Inflammatory macrophage (primary cell): ENCODE data around the gene CERK.
"Not testable (repeated sequence)": the region's sequence is repeated elsewhere in the genome, so short reads cannot be mapped to it uniquely, and the experiment has no call there.

Source experiments
- DNase-seq, 2 donors: peaks; one replicate each; pipeline ENCODE4 v3.0.0-alpha.2; 2020 to 2022

CERK gene

DNA sequence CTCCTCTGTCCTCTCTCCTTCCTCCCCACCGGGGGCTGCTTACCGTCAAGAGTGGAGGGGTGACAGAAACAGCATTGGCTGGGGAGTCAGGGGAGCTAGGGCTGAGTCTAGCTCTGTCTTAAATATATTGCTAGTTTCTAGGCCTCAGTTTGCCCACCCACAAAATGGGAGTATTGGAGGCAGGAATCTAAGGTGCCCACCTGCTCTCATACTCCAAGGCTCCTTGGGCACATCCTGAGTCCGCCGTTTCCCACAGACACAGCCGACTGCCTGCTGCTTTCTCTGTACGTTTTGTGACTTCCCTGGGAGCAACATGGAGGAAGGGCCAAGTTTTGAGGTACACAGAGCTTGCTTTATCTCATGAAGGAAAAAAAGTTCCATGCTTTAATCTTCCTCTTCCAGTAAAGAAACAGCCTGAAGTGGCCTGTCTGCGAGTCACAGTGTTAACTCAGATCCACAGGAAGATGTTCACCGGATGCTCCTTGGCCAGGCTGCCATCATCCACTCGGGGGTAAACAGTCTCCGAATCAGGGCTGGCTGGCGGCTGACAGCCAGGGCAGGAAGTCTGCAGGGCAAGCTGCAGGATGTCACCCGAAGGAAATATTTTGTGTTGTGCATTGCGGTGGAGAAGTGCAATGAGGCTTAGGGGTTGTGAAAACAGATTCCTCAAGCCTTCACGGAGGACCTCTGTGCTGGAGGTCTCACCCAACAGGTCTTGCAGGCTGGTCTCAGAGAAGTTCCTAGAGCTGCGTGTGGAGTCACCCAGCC, 11.0 kb upstream of the CERK start:
- peak; percentile 61 to 73 for DNase-seq

DNA sequence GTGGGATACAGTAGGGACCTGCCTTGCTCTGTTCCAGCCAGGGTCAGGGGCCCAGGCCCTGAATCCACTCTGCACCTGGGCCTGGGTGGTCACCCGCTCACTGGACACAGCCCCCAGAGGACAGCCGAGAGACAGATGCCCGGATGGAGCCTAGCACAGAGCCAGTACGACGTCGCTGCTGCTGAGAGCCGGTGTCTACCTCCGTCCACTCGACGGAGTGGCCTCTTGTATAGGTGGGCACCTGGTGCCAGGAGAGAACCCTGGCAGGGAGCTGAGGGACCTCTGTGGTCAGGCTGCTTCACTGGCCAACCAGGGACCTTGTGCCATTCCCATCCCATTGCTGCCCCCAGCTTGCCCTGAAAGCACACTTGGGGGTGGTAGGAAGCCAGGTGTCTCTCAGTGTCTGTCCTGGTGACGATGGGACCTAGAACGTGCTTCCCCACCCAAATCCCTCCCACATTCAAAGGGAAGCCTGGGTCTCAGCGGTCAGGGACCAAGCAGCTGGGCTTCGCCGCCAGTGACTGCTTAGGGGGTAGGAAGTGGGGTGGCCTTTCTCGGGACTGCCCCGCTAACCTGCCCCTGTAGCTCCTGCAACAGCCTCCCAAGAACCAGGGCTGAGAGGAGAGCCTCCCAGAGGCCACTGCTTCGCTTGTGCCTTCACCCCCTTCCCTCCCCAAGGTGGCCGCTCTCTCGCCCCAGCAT, 10.3 kb upstream of the CERK start:
- DNase-seq, result no peak

DNA sequence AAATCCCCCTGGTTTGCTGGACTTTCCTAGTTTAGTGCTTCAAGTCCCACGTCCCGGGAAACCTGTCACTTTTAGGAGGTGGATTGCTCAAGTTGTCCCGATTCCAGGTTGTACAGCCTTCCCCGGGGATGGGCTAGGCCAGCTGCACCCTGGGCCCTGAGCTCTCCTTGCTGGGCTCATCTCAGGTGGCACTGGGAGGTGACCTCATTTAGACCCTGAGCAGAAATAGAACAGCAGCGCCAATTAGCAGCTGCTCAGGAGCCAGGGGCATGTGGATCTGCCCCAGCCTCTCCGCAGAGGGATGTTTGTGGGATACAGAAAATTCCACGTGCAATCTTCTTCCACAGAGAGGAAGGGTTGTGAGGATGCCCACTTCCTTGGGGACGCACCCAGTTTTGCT, 9.6 kb upstream of the CERK start:
- no peak for DNase-seq

DNA sequence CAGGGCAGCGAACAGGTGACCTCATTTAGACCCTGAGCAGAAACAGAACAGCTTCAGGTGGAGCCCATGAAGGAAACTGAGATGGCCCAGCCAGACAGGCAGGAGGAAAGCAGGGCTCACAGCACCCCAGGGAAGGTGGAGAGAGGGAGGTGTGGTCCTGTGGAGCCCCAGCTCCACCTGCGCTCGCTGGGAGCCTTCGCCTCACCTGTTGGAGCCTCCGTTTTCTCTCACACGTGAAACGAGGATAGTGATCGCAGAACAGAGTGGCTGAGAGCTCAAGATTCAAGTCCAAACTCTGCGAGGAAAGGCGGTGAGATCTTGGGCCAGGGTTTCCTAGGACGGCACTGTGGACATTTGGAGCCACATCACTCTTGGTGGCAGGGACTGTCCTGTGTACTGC, 8.6 kb upstream of the CERK start:
- no peak for DNase-seq

DNA sequence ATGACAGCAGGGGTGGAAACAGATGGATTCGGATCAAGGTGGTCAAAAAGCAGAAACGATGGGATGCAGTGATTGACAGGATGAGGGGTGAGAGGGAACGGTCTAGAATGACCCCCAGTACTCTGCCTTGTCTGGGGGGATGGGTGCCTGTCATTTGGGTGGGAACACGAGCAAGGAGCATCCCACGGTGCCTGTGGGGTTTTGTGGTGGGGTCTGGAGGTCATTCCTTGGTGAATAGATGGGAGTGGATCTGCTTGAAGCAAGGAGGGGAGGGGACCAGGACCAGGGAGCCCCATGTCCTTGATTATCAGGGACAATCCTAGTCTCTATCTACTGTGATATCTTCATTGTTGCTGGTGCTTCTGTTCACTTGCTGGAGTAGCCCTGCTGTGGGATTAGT, 8.1 kb upstream of the CERK start:
- DNase-seq, result no peak

DNA sequence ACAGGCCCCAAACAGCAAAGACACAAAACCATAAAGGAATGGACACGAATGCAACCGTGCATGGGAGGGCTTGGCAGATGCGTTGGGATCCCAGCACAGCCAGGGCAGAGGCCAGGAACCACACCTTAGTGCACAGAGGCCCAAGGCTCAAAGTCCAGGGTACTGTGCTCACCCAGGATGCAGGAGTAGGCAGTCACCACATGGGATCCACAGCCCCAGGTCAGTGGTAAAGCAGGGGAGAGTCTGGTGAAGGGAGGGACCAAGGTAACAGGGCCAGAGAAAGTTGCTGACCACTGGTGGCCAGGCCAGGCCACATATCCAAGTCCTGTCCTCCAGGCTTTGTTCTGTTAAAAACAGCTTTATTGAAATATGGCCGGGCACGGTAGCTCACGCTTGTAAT, 6.5 kb upstream of the CERK start:
- no peak for DNase-seq

DNA sequence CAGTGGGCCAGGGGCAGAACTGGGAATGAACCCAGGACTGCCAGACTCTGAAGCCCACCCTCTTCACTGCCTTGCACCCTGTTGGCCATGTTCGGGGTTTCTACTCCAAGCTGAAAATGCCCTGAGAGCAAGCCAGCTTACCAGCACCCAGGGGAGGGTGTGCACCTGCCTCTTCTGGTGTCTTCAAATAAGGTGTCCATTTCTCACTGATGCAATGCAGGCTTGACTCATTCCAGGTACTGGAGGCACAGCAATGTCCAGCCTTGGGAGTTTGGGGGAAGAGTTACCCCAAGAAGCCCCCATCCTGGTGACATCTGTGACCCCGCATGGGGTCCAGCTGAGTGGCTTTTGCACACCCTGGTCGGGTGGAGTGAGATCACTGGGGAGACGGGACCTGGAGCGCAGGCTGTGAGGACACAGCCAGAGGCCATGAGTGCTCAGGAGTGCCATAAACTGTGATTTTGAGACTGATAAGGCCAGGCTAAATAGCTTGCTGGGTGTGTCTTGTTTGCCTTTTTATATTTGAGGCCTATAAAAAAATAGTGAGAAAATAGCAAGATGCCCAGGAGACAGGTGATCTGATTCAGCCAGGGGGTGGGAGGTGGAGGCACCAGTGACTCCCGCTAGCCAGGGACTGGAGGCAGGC, 4.6 kb upstream of the CERK start:
- no peak for DNase-seq

DNA sequence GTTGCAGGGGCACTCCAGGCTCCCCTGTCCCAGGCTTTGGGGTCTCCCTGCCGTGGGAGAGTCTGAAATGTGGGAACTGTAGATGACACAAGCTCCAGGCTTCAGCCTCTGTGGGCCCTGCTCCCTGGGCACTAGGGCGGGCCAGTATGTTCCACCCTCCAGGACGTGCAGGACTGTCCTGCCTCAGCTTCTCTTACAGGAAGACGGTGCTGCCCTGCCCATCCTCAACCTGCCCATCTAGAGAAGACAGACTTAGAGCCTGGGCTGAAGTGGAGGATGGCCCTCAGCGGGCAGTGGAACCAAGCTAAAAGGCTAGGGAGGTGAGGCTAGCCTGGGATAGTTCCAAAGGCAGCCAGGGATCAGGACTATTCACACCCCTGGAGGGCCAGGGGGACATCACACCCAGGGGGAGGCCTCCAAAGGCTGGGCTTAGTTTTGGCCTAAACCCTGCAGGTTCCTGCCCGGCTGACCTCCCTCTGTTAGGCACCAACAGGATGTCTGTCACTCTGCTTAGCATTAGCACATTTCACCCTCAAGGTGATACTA, 4.0 kb upstream of the CERK start:
- DNase-seq, result no peak

DNA sequence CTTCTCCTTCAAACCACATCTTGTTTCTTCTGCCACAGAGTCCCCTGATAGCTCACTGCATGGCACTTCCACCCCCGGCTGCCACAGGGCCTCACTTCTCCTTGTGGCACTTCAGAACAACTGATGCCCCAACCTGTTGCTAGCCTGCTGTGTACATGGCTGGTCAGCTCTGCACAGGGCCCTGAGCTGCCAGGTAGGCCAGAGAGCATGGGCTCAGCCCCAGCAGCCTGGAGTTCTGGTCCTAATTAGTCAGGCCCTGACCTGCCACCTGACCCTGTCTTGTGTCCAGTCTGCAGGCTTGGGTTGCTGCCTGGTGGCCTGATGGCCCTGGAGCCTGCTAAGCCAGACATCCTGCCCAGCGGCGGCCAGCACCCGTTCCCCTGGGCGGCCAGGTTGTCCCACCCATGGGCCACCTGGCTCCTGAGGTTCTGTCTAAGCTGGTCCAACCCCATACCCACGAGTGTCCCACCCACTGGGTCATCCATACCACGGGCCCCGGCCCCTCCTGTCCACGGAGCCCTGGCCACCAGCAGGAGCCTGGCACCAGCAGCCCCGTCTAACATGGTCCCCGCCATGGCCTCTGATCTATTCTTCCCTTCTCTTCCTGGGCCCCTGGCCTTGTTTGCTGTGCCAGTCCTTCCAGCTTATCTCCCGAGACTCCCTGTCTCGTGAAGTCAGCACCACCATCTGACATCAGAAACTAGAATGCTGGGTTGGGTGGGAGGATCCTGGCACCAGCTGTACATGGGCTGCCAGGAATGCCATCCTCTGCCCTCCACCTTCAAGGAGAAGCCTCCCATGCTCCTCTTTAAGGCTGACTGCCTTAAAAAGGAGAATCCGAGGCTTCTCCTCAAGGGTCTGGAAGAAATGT, 3.1 kb upstream of the CERK start:
- DNase-seq, result no peak

DNA sequence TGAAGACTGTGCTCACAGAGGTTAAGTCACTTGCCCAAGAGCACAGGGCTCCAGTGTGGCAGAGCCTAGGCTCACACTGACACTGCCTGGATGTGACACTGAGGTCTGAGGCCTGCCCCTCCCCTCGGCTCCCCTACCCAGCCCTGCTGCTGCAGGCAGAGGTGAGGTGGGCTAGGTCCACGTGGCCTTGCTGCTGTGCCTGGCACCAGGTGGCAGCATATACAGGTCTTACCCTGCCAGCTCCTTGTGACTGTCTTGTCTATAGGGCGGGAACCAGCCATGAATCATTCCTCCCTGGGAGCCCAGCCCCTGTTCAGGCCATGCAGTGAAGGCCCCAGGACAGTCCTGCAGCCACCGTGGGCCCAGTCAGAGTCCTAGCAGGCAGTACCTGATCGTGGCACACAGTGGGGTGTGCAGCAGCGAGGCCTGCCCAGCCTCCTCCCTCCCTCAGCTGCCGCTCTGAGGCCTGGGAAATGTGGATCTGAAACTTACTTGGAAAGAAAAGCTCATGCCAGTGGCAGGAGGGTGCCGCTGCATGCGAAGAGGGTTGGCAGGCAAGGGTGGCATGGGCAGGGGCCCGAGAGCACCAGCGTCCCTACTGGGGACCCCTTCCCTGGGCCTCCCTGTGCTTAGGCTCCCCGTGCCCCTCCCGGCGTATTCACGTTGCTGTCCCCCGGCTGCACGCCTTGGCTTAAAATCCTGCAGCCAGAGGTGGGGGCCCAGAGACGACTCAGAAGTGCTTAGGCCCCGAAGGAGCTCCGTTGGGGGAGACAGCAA, 1.2 kb upstream of the CERK start:
- peak in 1 of 2 donors; percentile 24 for DNase-seq

DNA sequence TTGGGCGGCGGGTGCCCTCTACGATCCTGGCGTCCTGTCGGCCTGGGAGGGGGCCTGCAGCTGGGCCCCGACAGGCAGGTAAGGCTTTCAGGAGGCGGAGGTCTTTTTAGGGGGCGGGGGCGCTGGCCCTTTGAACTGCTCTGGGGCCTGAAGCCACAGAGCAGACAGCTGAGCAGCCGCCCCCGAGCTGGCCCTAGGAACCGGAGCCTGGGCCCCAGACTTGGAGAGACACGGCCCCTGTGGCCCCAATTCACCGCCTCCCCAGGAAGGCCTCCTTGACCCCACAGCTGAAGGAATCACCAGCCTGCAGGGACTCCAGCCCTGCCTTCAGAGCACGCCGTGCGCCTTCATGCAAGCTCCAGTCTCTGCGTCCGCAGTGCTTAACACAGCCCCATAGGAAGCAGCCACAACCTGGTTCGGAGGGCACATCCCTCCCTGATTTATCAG, 618 bp upstream of the CERK start:
- DNase-seq, result no peak

DNA sequence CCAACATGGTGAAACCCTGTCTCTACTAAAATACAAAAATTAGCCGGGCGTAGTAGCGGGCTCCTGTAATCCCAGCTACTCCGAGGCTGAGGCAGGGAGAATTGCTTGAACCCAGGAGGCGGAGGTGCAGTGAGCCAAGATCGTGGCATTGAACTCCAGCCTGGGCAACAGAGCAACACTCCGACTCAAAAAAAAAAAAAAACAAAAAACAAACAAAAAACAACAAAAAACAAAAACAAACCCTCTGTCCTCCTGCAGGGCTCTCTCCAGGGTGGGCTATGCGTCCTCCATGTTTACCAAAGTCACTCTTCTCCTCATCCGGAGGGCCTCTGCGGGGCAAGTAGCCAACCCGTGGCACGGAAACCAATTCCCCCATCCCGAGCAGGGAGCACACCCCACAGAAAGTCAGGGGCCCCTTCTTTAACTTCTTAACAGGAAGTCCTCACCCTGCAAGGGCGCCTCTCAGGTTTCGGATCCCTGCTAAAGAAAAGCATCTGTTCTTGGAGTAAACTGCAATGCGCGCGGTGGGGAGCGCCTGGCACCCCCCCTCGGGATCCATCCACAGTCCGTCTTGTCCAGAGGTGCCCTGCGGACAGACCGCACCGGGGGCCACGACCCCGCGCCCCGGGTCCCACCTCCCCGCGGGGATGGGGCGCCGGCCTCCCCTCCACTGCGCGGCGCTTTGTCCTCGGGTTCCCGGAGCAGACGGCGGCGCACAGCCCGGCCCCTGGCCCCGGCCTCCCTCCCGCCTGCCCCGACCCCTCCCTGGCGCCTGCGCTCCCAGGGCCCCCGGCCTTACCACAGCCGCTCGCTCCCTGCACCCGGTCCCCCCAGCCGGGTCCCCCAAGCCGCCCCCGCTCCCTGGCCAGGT, 712 bp downstream of the CERK start:
- DNase-seq, result peak; percentile 27 to 46

DNA sequence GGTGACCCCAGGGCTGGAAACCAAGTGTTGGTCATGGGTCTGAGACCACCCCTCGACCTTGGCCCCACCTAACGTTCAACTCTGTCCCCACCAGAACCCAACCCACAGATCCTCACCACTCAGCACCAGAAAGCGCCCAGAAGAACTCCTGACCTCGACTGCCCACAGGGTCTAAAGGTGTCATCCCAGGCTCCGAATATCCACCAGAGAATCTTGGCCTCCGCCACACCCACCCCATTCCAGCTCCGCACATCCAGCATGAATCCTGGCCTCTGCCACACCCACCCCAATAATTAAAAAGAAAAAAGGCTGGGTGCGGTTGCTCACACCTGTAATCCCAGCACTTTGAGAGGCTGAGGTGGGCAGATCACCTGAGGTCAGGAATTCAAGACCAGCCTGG, 1.3 kb downstream of the CERK start:
- DNase-seq, result no peak

DNA sequence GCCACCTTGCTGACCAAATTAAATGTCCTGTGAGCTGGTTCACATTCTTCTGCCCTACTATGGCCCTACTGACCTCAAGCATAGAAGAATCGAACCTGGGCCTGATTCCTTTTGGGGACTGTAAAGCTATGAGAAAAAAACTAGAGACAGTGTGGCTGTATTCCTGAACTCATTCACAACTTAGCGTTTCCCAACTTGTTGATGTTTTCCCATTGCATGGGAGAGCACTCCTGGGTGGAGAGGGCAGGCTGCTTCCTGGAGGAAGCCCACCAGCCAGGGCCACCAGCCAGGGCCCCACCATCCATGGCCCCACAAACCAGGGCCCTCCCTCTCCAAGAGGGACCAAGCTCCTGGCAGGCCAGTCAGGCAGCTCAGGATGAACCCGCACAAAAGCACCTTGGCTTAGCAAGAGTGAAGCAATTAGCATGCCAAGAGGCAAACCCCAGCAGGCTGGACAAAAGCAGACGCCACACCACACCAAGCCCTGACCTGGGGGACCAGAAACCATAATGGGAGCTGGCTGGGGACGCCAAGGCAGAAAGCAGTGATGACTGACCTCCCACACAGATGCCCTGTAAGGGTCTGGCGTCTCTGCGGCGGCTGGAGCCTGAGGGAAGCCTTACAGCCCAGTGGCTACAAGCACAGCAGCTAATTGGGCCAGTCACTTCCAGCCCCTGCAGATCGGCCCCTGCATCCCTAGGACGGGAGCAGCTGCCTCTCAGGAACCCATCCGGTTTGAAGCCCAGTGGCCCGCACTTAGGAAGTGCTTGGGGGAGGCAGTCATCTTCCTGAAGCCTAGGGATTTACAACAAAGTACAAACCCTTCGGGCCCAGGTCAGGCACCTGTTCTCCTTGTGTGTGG, 2.1 kb downstream of the CERK start:
- DNase-seq, result no peak

DNA sequence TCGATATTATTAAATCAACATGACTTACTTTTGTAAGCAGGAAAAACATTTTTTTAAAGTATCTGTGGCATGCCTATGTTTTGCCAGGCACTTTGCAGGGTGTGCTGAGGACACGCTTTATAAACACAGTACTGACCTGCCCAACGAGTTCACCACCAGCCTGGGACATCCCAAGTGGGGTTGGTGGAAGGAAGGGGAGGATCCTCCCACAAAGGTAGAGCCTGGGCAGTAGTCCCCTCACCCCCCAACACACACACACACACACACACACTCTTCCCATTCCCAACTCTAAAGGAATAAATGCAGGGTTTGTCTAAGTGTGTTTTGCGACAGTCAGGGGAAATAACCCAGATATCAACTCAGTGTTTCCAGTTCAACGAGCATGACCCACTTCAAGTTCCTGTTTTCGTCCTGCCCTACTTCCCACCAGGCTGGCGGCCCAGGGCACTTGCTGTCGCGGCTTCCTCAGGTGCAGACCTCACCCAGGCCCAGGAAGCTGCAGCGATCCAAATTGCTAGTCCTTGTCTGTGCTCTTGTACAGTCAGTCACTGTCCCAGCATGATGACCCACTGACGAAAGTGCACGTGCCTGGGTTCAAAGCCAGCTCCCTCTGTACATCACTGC, 3.1 kb downstream of the CERK start:
- peak; percentile 49 to 72 for DNase-seq

DNA sequence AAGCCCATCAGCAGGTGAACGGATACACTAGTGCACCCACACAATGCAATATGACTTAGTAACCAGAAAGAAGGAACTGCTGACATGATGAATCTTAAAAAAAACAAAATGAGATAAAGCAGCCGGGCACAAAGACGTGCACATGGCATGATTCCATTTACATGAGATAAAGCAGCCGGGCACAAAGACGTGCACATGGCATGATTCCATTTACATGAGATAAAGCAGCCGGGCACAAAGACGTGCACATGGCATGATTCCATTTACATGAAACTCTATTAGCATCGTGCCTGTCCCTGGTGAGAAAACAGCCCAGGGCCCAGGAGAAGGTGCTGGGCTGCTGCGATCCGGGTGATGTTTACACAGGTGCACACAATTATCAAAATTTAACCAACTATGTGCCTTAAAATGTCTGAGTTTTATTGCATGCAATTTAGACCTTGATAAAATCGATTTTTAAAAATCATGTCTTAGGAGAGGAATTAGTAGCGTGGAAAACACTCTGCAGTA, 3.8 kb downstream of the CERK start:
- DNase-seq, result not testable (repeated sequence)

DNA sequence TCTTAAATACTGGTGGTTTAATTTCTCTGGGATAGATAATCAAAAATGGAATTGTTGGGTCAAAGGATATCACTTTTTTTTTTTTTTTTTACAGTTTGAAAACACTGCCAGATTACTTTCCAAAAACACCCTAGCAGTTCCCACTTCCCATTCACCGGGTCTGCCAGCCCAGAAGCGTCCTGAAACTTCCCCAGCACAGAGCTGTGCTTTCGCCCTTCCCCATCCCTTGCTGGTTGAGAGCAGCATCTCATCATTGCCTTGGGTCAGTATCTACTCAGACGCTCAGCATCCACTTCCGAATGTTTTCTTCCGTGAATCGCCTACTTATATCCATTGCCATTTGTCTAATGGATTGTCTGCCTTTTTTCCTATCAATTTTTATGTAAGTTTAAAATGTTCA, 5.5 kb downstream of the CERK start:
- peak in 1 of 2 donors; percentile 37 for DNase-seq

DNA sequence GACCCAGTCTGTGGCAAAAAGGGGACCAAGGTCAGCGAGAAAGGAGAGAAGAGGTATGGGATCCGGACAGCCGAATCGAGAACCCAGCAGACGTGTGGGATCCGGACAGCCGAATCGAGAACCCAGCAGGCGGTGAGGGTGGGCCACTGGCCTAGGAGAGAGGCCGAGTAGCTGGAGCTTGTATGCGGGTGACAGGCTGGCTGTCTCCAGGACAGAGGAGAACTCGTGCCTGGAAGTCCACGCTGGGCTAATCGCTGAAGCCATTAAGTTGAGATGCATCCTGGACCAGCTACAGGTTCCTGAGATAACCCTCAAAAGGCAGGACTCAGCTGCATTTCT, 6.0 kb downstream of the CERK start:
- DNase-seq, result no peak
